ENCODE data around the gene EIF5B.

The EIF5B gene

GRCh38 chr2:99442837-99443236, 105.6 kb downstream of the EIF5B start:
- TF ChIP-seq CTCF (conservative IDR thresholded peaks at IDR 0.05; ENCODE audit: low read depth, low read length), result peak; percentile 12
- no peak for DNase-seq (ENCODE audit: low read depth)
- no peak overlapping the region for H3K4me3 ChIP-seq (ENCODE audit: low read length)

GRCh38 chr2:99444222-99444621, 107.0 kb downstream of the EIF5B start:
- H3K4me3 ChIP-seq (ENCODE audit: low read length), result no peak overlapping the region
- DNase-seq (ENCODE audit: low read depth), result no peak
- no peak for TF ChIP-seq CTCF (conservative IDR thresholded peaks at IDR 0.05; ENCODE audit: low read depth, low read length)

- no peak for DNase-seq (ENCODE audit: low read depth)
- TF ChIP-seq CTCF (conservative IDR thresholded peaks at IDR 0.05; ENCODE audit: low read depth, low read length), result no peak
- H3K4me3 ChIP-seq (ENCODE audit: low read length), result no peak overlapping the region
Measured at GRCh38 chr2:99445065-99445464, 107.9 kb downstream of the EIF5B start.

- H3K4me3 ChIP-seq (ENCODE audit: low read length), result no peak overlapping the region
- DNase-seq (ENCODE audit: low read depth), result peak; percentile 28
- no peak for TF ChIP-seq CTCF (conservative IDR thresholded peaks at IDR 0.05; ENCODE audit: low read depth, low read length)
Measured at GRCh38 chr2:99448556-99448955, 111.4 kb downstream of the EIF5B start.

DNA sequence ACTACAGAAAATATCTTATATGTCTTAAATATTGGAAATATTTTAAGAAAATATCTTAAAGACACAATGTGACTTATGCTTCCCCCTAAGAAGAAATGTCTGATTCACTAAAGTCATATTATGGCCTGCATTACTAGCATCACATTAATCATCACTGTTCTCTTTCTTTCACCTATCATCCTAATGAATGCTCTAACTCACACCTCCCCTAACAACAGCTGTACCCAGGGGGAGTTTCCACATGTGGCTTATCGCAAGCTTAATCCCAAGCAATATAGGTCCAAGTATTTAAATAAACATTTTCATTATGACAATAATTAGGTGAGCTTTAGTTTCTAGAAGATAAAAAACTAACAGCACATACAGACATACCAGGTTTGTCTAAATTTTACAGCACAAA, 113.0 kb downstream of the EIF5B start:
- no peak for TF ChIP-seq CTCF (conservative IDR thresholded peaks at IDR 0.05; ENCODE audit: low read depth, low read length)
- DNase-seq (ENCODE audit: low read depth), result no peak
- no peak overlapping the region for H3K4me3 ChIP-seq (ENCODE audit: low read length)

All from retinal pigment epithelial cell (primary cell).